ENCODE data around the gene ANAPC13. TPM values are rescaled to one million over a fixed set of nuclear protein-coding genes. Genes with fewer than 3 reads are reported as not detected.

ANAPC13 gene, protein sequence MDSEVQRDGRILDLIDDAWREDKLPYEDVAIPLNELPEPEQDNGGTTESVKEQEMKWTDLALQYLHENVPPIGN
- total RNA-seq (2022; extraction: Qiagen RNA extraction): 43.6 to 58.3 TPM (median 47.0 TPM) in 5 replicates

DNA sequence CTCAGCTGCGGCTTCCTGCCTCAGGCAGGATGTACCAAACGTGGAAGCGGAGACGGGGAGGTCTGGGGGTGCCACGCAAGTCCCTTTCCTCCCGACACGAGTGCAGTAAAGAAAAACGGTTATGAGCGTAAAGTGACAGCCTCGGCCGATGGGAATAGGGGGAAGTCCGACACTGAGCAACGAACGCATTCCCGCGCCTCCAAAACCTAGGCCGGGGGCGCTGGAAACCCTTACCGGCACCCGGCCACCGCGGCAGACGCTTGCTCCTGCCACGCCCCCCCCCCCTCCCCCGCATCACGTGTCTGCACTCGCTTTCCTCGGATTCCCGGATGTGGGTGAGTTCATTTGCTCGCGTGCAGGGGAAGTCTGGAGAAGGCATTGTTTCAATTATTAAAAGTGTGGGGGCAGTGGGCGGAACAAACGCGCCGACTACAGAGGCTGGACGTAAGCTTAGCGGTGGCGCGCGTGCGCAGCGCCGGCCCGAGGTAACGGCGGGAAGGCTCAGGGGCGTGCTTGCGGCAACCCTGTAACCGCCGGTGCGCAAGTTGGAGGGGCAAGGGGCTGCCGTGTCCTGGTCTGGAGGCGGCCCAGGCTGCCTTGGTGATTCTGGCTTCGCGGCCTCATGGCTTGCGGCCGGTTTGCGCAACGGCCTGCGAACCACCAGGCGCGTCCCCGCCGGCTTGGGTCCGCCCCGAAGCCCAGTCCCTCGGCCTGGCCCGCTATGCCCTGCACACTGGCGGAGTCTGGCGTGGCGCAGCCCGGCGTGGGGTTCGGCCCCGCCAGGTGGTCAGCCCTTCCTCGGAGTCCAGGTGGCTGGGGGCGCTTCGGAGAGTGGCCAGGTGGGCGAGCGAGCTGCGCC, at the start of gene ANAPC13, which contains the start of gene CEP63:
Gene ANAPC13 (minus strand): TSS at position 268 of the 859 bp plus-strand sequence. CDS start 3,081 bp downstream, outside the sequence.
Gene CEP63 (plus strand): TSS at position 340 of the 859 bp plus-strand sequence. CDS start 9,264 bp downstream, outside the sequence.

Other genes with a start within 250 kb of the ANAPC13 start
- gene RYK, start 235.1 kb downstream of the ANAPC13 start, total RNA-seq (2022; extraction: Qiagen RNA extraction): 26.1 to 37.5 TPM (median 29.5 TPM) in 5 replicates
- gene AMOTL2, start 111.5 kb downstream of the ANAPC13 start, total RNA-seq (2022; extraction: Qiagen RNA extraction): 37.2 to 46.2 TPM (median 44.0 TPM) in 5 replicates
- 11.1 to 23.7 TPM (median 13.3 TPM) in 5 replicates for gene CEP63, start 72 bp upstream of the ANAPC13 start, total RNA-seq (2022; extraction: Qiagen RNA extraction)
- 0.07 to 0.21 TPM (median 0.09 TPM) in 5 replicates for gene KY, start 165.0 kb upstream of the ANAPC13 start, total RNA-seq (2022; extraction: Qiagen RNA extraction)